Epithelial cell of esophagus (primary cell): ENCODE results near the gene CKAP2L.

Experiments used
- DNase-seq: peaks from one replicate; pipeline ENCODE4 v3.0.0; 2010; ENCODE audit warnings: low read depth
- H3K4me3 ChIP-seq: 2 replicates; pipeline ENCODE4 v1.5.1; 2011; ENCODE audit warnings: mild to moderate bottlenecking, low read length, control low read depth
- CTCF ChIP-seq: IDR thresholded peaks from 2 replicates; pipeline ENCODE4 v1.5.1; 2011; ENCODE audit warnings: low read depth, mild to moderate bottlenecking, low read length, control low read depth, inconsistent platforms; ENCODE audit not compliant: insufficient read depth; ENCODE audit errors: missing control alignments

The CKAP2L gene

GRCh38 chr2:112727276-112728028 is 37.0 kb downstream of the CKAP2L start:
- no peak for TF ChIP-seq CTCF
- no peak overlapping the region for H3K4me3 ChIP-seq
- DNase-seq: no peak

GRCh38 chr2:112726487-112727190 is 37.8 kb downstream of the CKAP2L start:
- peak; percentile 95 for TF ChIP-seq CTCF
- DNase-seq: peak; percentile 94

GRCh38 chr2:112725545-112726457 is 38.6 kb downstream of the CKAP2L start:
- peak; percentile 31 for DNase-seq
- H3K4me3 ChIP-seq: no peak overlapping the region
- no peak for TF ChIP-seq CTCF

More at GRCh38 chr2:112726487-112727190, 37.8 kb downstream of the CKAP2L start:
- H3K4me3 ChIP-seq: no peak overlapping the region

- TF ChIP-seq CTCF: peak; percentile 29
- DNase-seq: peak; percentile 37
- no peak overlapping the region for H3K4me3 ChIP-seq
These were observed 39.6 kb downstream of the CKAP2L start for GRCh38 chr2:112724591-112725525.

- TF ChIP-seq CTCF: no peak
- no peak overlapping the region for H3K4me3 ChIP-seq
- DNase-seq: no peak
These were observed 40.4 kb downstream of the CKAP2L start for GRCh38 chr2:112723995-112724394.

GRCh38 chr2:112723547-112723940 is 40.9 kb downstream of the CKAP2L start:
- H3K4me3 ChIP-seq: no peak overlapping the region
- no peak for DNase-seq
- no peak for TF ChIP-seq CTCF
